Caki2 (cell line): ENCODE measurements around the gene NR5A1. TPM values are rescaled to one million over a fixed set of nuclear protein-coding genes. Genes with fewer than 3 reads are reported as not detected.
A peak's percentile ranks its signal among the peaks of the same experiment; 100 is the strongest.

Experiments
- DNase-seq: peaks from one replicate; pipeline ENCODE4 v3.0.0-alpha.2; 2015; ENCODE audit warnings: low read depth
- in situ Hi-C: cut with HindIII; loops from 2 replicates; pipeline ENCODE4 v1.10.0; 2016; ENCODE audit warnings: low sequenced_read_pairs, low pct_unique_long_range_greater_than_20kb, mixed read lengths
- total RNA-seq: library from RNA; depleted of rRNA; stranded (reverse); fragments of >200 nt; shearing (Covaris generic); gene quantifications from 2 replicates; pipeline ENCODE4 v1.2.3, GENCODE V29; 2014; ENCODE audit warnings: low replicate concordance; rRNA removed

The NR5A1 gene
- not detected in 2 replicates for total RNA-seq

DNA sequence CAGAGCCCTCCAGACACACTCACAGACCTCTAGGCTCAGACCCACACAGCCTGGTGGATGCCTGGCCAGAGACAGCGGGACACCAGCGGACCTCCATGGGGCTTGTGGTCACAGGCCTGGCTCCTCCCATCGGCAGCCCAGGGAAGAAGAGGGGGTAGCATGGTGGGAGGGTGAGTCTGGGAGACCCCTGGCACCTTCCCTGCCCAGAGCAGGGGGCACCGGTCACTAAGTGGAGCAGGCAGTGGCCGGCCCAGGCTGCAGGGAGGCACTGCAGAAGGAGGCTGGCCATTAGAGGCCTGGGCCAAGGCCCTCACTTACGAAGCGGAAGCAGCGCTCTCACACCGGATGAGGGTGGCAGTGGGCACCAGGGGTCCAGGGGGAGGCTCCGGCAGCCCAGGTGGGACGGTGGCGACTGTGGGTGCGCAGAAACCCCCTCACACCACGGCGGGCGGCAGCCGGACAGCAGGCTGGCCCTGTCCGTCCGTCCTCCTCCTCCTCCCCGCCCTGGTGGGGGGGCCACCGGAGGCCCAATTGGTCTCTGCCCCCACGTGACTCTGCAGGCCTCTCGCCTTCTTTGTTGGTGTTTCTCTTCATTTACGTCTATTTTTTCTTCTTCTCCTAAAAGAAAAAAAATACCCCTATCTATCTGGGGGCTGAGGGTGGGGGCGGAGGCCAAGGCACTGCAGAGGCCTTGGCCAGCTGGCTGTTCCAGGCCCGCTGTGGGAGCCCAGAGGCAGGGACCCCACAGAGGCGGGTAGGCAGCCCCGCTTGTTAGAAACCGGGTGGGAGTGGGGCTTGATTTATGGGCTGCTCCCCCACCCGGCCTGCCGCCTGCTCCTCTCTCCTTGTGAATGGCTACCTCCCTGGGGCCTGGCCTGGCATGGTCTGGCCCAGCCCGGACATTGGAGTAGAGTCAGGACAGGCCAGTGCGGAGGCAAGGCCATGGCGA, at the start of gene NR5A1:
NR5A1 (minus strand) TSS at position 469 of the 949 bp plus-strand sequence. CDS start 4,004 bp downstream, outside the sequence.
- in situ Hi-C loops, result no loop called here
- no peak for DNase-seq

DNA sequence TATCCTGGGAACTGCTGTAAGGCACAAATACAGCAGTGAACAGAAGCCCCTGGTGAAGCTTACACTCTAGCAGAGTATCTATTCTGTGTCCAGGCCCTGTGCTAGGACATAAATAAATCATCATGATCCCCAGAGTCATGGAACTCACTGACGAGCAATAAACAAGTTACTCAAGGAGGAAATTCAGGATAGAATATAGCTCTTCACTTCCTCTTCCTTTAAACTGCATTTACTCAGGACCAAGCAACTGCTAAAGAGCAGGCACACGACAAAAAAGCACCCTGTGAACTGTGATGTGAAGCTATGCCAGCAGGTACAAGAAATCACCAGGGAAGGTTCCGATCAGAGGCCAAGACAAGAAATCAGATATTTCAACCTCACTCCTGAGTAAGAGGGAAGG, 47.8 kb upstream of the NR5A1 start:
- in situ Hi-C loops, result no loop called here
- DNase-seq, result no peak

DNA sequence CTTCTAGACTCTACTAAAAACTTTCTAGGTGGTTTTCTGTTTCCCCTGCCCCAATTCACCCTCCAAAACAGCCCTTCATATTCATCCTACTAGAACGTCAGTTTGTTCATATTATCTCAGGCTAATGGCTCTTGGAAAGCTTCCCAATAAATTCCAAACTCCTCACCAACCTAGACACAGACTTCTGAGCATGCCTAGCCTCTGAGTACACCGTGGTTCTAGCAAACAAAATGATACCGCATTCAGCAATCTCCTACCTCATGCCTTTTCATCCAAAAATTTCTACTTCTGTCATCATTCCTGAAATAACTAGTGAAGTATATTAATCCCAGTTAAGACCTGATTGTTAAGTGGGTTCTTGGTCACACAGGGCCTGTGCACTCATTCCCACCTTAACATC, 46.5 kb upstream of the NR5A1 start:
- no peak for DNase-seq
- in situ Hi-C loops, result no loop called here

DNA sequence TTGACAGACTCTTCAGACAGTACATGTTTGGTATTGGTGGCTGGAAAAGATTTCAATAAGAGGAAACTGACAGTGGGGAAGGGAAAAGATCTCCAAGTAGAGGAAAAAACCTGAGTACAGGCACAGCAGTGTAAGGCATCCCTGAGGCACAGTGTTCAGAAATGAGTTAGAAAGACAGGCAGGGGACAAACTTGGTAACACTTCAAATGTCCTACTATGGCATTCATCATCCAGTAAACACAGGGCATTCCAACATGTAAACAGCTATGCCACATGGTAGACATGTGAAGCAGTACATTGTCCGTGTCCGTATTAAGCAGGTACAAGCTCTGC, 45.0 kb upstream of the NR5A1 start:
- in situ Hi-C loops, result no loop called here

DNA sequence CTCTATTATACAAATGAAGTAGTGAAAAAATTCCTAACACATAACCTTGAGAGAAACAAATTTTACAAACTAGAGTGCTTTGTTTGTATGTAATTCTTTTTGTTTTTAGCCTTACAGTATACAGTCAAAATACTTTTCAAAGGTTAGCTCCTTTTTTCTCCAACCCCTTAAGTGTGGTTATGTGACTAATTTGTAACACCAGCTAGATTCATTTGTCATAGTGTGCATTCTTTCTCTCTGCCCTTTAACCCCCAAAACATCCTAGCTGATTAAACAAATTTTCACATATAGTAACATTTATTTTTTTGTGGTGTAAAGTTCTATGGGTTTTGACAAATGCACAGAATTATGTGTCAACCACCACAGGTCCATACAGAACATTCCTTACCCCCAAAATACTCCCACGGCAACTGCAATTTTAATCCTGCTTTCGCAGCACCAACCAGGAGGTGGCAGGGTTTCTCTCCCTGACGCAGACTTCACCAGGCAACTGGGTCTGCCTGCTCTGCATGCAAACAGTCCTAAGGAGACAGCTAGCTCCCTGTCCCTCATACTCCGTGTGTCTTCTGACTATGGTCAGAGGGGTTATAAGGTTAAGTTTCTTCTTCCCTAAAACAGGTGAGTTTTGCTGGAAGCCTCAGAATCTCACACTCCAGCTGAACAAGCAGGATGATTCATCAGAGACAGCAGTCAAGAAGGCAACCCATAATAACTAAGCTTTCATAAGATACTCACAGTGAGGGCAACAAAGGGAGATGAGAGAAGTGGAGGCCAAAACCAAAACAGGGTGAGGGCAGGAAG, 44.5 kb upstream of the NR5A1 start:
- DNase-seq, result peak; percentile 58
- in situ Hi-C loops, result no loop called here

More for the DNA sequence above, 45.0 kb upstream of the NR5A1 start:
- DNase-seq, result no peak

DNA sequence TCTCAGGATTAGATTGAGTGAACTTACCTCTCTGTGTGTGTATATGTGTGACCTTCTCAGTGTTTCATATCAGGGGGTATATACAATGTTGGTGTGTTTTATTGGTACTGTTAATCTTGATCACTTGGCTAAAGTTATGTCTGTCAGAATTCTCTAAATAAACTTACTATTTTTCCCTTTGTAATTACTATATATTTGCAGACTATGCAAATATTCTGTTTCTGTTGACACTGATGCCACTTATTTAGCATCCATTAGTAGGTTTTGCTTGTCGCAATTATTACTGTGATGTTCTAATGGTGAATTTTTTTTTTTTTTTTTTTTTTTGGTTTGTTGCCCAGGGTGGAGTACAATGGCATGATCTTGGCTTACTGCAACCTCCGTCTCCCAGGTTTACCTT, 42.9 kb upstream of the NR5A1 start:
- no peak for DNase-seq
- in situ Hi-C loops, result no loop called here

DNA sequence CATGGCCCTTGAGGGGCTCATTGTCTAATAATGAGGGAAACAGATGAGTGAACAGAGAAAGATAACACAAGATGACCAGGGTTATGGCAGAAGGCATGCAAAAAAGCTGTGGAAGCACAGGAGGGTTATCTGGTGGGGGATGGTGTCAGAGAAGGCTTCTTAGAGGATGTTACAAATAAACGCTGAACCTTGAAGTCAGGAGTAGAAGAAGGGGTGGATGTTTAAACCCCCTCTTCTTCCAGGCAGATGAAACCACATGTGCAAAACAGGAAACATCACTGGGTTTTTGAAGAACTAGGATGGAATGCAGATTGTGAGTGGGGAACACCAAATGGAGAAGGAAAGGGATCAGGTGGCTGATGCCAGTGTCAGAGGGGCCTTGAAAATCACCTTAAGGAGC, 41.8 kb upstream of the NR5A1 start:
- no peak for DNase-seq
- in situ Hi-C loops, result no loop called here

DNA sequence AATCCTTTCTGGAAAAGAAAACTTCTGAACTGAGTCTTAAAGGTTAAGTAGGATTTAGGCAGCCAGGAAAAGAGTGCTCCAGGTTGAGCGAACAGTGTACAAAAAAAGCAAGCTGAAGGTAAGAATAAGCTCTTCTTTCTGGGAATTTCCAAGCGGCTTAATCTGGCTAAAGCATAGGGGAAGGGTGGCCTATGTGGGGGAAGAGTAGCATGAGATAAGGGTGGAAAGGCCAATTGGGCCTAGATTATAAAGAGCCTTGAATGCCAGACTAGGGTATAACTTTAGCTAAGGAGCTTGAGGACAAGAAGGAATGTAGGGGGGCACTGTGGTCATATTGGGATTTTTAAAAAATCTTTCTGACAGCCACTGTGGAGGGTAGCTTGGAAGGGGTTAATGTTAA, 37.3 kb upstream of the NR5A1 start:
- in situ Hi-C loops, result no loop called here
- DNase-seq, result no peak

DNA sequence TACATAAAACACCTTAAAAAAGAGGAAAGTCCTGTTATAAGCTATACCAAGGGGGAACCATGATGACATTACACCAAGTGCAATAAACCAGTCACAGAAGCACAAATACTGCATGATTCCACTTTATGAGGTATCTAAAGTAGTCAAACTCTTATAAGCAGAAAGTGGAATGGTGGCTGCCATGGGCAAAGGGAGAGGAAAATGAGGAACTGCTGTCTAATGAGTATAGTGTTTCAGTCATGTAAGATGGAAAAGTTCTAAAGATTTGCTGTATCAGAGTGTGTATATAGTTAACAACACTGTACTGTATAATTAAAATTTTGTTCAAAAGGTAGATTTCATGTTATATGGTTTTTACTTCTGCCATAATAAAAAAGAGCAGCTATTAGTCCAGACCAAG, 34.6 kb upstream of the NR5A1 start:
- no peak for DNase-seq
- in situ Hi-C loops, result no loop called here

DNA sequence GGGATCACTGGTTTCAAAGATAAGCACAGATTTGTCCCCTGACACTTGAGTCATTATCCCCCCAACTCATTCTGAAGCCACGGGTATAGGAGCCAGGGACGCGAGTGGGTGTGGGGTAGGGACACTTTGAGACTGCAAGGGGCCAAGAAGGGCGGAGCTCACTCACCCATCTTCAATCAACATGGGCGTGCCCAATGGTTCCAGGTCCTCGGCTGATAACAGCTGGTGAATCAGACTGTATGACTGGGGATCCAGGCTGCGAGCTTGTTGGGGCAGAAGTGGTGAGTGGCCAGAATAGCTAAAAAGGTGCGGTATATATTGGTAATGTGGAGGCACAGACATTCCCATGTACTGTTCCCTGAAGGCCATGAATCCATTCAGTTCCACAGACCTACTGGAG, 30.7 kb upstream of the NR5A1 start:
- DNase-seq, result no peak
- in situ Hi-C loops, result no loop called here

DNA sequence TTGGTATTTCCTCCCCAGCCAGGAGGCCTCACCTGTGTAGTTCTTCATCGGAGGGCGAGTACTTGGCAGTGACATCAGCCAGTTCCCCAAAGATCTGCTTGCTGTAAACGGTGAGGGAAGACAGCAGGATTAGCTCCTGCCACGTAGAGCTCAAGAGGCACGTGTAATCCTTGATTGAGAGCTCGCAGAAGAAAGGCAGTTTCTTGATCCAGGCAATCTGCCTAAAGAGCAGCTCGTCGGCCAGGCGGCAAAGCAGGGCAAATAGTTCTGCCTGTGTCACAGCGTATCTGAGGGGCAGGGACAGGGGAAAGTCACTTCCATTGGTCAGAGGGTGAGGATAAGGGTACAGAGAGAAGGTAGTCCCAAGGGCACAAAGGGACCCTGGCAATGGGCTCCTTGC, 28.6 kb upstream of the NR5A1 start:
- in situ Hi-C loops, result no loop called here
- DNase-seq, result no peak

DNA sequence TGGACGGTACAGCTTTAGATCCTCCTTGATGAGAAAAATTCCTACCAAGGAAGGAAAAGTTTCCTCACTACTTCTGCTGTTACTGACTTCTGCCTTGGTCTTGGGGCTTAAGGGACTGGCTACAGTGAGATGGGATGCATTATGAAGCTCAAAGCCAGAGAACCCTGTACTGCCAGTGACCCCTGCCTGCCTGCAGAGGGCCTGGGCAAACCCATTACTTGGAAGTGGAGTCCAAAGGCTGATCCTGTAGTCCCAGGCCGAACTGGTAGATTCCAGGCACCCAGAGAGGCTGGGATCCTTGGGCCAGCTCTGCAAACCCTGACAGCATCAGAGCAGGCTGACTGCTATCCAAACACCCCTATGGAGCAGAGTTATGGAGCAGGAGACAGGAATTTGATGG, 25.7 kb upstream of the NR5A1 start:
- in situ Hi-C loops, result no loop called here
- no peak for DNase-seq

DNA sequence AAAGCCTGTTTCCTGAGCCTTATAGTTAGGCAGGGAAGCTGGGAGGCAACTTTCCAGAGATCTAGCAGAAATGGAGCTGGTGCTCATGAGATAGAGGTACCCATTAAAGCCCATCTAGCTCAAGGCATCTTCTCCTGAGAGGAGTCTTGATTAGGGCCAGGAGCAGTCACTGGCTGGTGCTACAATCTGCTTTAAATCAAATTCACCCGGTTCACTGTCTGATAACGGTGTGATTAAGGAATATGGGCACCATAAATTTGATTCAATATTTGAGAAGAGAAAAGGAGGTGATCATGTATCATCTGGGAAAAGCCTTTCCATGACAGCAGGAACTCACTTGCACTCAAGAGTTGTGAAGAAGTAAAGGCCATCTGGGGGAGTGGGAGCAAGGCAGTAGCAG, 23.9 kb upstream of the NR5A1 start:
- no peak for DNase-seq
- in situ Hi-C loops, result no loop called here

DNA sequence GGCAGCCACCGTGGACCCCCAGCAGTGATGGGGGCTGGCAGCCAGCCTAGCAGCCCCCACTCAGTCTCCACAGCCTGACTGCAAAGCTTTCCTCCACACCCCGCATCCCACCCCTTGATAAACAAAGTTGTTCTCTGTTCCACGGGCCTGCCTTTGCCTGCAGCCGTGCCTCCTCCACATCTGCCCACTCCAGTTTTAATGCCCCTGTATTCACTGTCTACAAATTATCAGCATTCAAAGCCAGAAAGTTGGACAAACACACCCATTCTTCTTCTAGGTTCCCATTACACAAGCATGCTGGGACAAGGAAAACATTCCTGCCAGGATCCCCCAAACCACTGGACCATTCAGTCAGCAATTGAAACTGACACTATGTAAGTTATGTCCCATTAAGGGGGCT, 23.0 kb upstream of the NR5A1 start:
- no peak for DNase-seq
- in situ Hi-C loops, result no loop called here

DNA sequence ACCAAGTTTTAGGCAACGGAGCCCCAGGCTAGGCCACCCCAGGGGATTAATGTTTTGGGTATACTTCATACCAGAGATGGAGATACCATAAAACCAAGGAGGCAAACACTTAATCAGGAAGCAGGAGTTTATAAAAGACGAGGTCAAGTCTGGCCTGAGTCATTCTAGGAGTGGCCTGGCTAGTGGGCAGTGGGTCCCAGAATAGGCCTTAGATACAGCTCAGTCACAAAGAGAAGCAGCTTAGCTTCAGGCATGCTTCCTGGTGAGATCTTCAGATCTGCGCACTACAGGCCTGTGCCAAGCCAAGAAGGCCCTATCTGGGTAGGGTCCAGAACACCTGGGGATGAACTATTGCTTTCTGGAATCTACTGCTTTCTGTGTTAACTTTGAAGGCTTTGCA, 20.6 kb upstream of the NR5A1 start:
- peak; percentile 10 for DNase-seq
- in situ Hi-C loops, result no loop called here

DNA sequence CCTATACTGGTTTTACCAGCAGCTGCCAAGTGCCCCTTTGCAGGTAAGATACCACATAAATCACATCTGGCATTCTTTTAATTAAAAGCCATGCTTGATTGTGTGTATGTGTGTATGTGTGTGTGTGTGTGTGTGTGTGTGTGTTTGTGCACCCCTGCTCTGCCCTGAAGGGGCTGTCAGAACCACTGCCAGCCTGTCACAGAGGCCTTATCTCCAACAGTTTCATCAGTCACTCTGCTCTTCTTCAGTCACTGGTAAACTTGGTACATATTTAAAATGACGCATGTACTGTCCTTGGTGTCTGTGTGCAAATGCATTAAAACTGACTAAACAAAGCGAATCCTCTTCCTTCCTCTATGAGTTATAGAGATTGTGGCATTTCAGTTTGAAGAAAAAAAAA, 19.0 kb upstream of the NR5A1 start:
- DNase-seq, result no peak
- in situ Hi-C loops, result no loop called here

DNA sequence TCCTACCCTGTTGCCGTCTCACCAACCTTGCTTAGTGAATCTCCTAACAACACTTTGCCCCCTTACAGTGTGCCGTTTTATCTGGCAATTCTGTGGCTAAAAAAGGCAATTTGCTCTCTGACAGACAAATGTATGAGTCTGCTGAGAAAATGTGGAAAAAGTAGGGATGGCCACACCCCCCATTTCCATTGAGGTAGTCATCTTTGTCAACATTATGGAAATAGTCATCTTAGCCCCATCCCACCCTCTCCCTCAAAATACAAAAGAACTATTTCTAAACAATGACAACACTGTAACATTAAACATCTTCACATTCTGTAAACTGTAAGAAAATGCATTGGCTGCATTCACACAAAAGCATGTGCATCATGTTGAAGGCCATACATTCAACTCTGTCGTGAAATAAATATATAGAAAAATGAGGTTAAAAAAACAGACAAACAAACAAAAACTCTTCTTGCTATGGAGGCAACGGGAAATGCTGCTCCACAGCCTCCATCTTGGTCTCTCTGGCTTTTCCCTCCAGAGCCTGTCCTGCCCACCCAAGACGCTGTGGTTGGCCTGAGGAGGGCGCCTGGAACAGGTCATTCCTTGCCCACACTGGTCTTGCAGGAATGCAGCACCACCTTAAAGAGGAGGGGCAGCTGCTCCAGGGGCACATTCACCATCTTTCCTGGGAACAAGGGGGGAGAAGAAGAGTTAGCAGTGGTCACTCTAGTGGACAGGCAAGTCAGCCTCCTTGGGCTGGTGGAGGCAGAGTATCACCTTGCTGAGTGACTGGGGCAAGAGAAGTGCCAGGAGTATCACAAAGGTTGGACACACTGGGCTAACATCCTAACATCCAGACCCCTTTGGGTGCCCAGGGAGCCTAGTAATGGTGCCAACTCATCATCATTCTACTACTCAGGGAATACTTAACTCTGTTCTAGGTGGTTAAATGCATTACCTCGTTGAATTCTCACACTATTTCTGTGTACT, 15.2 kb upstream of the NR5A1 start:
- DNase-seq, result no peak
- in situ Hi-C loops, result no loop called here

DNA sequence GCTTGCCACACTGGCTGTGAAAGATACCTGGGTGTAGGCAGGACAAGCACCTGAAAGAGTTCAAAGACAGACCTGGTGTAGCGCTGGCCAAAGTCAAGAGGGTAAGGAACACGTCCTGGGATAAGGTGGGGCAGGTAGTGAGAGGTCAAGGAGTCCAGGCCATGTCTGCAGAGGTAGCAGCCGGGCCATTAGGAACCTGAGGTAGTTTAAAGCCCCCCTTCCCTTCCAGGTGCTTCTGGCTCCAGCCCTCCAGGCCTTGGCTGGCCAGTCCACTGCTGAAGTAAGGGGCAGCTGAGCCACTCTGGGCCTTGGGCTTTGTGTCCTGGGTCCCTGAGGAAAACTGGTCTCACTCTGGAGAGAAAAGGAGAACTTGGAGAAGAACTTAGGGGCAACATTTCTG, 13.9 kb upstream of the NR5A1 start:
- in situ Hi-C loops, result no loop called here
- DNase-seq, result no peak
